ENCODE data around the gene DIAPH1. TPM values are rescaled to one million over a fixed set of nuclear protein-coding genes. Genes with fewer than 3 reads are reported as not detected.

The DIAPH1 gene
- polyA plus RNA-seq, 10 donors, result 24.3 to 34.3 (median 27.6) TPM

- DNase-seq, result peak; percentile 82 to 97 (median 92)
These were observed 97.5 kb downstream of the DIAPH1 start for GRCh38 chr5:141521244-141521781.

GRCh38 chr5:141519605-141520565 is 98.9 kb downstream of the DIAPH1 start:
- no peak for DNase-seq

- no peak for DNase-seq
These were observed 100.2 kb downstream of the DIAPH1 start for GRCh38 chr5:141518618-141519015.

- peak in 2 of 3 donors; percentile 52 to 58 for DNase-seq
These were observed 100.8 kb downstream of the DIAPH1 start for GRCh38 chr5:141517880-141518617.

GRCh38 chr5:141517312-141517711 is 101.5 kb downstream of the DIAPH1 start:
- DNase-seq, result no peak

- DNase-seq, result peak in 1 of 3 donors; percentile 26
These were observed 102.2 kb downstream of the DIAPH1 start for GRCh38 chr5:141516672-141517025.

GRCh38 chr5:141515946-141516671 is 102.7 kb downstream of the DIAPH1 start:
- no peak for DNase-seq

- no peak for DNase-seq
These were observed 103.7 kb downstream of the DIAPH1 start for GRCh38 chr5:141515141-141515540.

- DNase-seq, result peak in 1 of 3 donors; percentile 52
These were observed 104.3 kb downstream of the DIAPH1 start for GRCh38 chr5:141514330-141515133.

- DNase-seq, result peak; percentile 86 to 96 (median 89)
These were observed 105.0 kb downstream of the DIAPH1 start for GRCh38 chr5:141513627-141514329.

GRCh38 chr5:141512911-141513626 is 105.7 kb downstream of the DIAPH1 start:
- DNase-seq, result peak in 2 of 3 donors; percentile 67 to 91

- DNase-seq, result peak in 2 of 3 donors; percentile 77 to 85
These were observed 106.3 kb downstream of the DIAPH1 start for GRCh38 chr5:141512390-141512910.

GRCh38 chr5:141511771-141512325 is 107.0 kb downstream of the DIAPH1 start:
- no peak for DNase-seq

GRCh38 chr5:141510850-141511601 is 107.8 kb downstream of the DIAPH1 start:
- DNase-seq, result no peak

- no peak for DNase-seq
These were observed 108.6 kb downstream of the DIAPH1 start for GRCh38 chr5:141510160-141510559.

GRCh38 chr5:141508798-141509611 is 109.8 kb downstream of the DIAPH1 start:
- DNase-seq, result peak; percentile 70 to 94 (median 86)

GRCh38 chr5:141508440-141508797 is 110.4 kb downstream of the DIAPH1 start:
- peak in 1 of 3 donors; percentile 83 for DNase-seq

Measured in muscle of back (tissue), 11 donors.